Measurements from ENCODE around the gene SLC25A38. TPM values are rescaled to one million over a fixed set of nuclear protein-coding genes. Genes with fewer than 3 reads are reported as not detected.
A peak's percentile ranks its signal among the peaks of the same experiment; 100 is the strongest.

The SLC25A38 gene
- total and polyA plus RNA-seq, 9 of the 15 experiments (the other 6 are each of a cell fraction or from before 2014, with no cell fraction given), result 13.5 to 51.1 (median 30.6) TPM

DNA sequence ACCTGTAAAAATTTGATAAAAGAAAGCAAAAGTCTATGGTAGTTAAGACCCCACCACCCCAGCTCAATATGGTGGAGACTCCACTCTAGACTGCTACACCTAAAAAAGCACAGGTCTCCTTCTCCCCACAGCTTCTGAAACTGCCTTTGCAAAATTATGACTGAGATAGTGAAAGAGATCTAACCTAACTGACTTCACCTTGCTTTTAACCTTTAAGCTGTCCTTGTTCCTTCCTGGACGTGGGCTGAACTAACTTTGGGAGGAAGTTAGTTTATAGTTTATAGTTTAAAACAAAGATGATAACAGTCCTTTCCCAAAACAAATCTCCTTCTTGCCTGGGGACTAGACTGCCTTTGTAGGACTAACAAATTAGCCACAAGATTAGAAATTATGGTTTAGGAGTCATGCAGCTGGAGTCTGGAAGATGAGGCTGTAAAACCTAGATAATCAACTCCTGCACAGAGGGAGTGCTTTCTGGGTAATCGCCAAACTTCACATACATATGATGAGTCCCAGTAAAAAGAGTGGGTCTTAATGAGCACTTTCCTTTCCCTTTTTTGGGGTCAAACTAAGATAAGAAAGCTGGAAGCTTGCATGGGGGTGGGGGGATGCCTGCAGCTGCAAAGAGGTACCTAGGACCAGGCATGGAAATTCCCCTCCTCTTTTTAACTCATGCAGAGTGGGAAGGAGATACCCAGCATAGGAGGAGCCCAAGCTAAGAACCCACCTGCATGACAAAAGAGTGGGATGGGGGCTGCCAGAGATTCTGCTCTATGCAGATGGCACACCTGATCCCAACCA is 36.2 kb upstream of the SLC25A38 start (continued):
- TF ChIP-seq, protein P1, sequence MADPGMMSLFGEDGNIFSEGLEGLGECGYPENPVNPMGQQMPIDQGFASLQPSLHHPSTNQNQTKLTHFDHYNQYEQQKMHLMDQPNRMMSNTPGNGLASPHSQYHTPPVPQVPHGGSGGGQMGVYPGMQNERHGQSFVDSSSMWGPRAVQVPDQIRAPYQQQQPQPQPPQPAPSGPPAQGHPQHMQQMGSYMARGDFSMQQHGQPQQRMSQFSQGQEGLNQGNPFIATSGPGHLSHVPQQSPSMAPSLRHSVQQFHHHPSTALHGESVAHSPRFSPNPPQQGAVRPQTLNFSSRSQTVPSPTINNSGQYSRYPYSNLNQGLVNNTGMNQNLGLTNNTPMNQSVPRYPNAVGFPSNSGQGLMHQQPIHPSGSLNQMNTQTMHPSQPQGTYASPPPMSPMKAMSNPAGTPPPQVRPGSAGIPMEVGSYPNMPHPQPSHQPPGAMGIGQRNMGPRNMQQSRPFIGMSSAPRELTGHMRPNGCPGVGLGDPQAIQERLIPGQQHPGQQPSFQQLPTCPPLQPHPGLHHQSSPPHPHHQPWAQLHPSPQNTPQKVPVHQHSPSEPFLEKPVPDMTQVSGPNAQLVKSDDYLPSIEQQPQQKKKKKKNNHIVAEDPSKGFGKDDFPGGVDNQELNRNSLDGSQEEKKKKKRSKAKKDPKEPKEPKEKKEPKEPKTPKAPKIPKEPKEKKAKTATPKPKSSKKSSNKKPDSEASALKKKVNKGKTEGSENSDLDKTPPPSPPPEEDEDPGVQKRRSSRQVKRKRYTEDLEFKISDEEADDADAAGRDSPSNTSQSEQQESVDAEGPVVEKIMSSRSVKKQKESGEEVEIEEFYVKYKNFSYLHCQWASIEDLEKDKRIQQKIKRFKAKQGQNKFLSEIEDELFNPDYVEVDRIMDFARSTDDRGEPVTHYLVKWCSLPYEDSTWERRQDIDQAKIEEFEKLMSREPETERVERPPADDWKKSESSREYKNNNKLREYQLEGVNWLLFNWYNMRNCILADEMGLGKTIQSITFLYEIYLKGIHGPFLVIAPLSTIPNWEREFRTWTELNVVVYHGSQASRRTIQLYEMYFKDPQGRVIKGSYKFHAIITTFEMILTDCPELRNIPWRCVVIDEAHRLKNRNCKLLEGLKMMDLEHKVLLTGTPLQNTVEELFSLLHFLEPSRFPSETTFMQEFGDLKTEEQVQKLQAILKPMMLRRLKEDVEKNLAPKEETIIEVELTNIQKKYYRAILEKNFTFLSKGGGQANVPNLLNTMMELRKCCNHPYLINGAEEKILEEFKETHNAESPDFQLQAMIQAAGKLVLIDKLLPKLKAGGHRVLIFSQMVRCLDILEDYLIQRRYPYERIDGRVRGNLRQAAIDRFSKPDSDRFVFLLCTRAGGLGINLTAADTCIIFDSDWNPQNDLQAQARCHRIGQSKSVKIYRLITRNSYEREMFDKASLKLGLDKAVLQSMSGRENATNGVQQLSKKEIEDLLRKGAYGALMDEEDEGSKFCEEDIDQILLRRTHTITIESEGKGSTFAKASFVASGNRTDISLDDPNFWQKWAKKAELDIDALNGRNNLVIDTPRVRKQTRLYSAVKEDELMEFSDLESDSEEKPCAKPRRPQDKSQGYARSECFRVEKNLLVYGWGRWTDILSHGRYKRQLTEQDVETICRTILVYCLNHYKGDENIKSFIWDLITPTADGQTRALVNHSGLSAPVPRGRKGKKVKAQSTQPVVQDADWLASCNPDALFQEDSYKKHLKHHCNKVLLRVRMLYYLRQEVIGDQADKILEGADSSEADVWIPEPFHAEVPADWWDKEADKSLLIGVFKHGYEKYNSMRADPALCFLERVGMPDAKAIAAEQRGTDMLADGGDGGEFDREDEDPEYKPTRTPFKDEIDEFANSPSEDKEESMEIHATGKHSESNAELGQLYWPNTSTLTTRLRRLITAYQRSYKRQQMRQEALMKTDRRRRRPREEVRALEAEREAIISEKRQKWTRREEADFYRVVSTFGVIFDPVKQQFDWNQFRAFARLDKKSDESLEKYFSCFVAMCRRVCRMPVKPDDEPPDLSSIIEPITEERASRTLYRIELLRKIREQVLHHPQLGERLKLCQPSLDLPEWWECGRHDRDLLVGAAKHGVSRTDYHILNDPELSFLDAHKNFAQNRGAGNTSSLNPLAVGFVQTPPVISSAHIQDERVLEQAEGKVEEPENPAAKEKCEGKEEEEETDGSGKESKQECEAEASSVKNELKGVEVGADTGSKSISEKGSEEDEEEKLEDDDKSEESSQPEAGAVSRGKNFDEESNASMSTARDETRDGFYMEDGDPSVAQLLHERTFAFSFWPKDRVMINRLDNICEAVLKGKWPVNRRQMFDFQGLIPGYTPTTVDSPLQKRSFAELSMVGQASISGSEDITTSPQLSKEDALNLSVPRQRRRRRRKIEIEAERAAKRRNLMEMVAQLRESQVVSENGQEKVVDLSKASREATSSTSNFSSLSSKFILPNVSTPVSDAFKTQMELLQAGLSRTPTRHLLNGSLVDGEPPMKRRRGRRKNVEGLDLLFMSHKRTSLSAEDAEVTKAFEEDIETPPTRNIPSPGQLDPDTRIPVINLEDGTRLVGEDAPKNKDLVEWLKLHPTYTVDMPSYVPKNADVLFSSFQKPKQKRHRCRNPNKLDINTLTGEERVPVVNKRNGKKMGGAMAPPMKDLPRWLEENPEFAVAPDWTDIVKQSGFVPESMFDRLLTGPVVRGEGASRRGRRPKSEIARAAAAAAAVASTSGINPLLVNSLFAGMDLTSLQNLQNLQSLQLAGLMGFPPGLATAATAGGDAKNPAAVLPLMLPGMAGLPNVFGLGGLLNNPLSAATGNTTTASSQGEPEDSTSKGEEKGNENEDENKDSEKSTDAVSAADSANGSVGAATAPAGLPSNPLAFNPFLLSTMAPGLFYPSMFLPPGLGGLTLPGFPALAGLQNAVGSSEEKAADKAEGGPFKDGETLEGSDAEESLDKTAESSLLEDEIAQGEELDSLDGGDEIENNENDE (IDR thresholded peaks at IDR 0.05; ENCODE audit: low read depth, low read length), result no peak
- TF ChIP-seq RB1 (IDR thresholded peaks at IDR 0.05; ENCODE audit: low read depth) (no peak), FOSL1 (tag; conservative IDR thresholded peaks at IDR 0.05) (peak; percentile 59), LCOR (CRISPR knock-in tag; IDR thresholded peaks at IDR 0.05) (peak; percentile 64; the same call in 1 of the 2 replicates), SMAD4 (CRISPR knock-in tag; conservative IDR thresholded peaks at IDR 0.05) (peak; percentile 92), FOXK1 (CRISPR knock-in tag; IDR thresholded peaks at IDR 0.05; ENCODE audit: borderline replicate concordance) (no peak), SMAD2 (IDR thresholded peaks at IDR 0.05; ENCODE audit: low read depth, low read length) (no peak)
- TF ChIP-seq, protein P2, sequence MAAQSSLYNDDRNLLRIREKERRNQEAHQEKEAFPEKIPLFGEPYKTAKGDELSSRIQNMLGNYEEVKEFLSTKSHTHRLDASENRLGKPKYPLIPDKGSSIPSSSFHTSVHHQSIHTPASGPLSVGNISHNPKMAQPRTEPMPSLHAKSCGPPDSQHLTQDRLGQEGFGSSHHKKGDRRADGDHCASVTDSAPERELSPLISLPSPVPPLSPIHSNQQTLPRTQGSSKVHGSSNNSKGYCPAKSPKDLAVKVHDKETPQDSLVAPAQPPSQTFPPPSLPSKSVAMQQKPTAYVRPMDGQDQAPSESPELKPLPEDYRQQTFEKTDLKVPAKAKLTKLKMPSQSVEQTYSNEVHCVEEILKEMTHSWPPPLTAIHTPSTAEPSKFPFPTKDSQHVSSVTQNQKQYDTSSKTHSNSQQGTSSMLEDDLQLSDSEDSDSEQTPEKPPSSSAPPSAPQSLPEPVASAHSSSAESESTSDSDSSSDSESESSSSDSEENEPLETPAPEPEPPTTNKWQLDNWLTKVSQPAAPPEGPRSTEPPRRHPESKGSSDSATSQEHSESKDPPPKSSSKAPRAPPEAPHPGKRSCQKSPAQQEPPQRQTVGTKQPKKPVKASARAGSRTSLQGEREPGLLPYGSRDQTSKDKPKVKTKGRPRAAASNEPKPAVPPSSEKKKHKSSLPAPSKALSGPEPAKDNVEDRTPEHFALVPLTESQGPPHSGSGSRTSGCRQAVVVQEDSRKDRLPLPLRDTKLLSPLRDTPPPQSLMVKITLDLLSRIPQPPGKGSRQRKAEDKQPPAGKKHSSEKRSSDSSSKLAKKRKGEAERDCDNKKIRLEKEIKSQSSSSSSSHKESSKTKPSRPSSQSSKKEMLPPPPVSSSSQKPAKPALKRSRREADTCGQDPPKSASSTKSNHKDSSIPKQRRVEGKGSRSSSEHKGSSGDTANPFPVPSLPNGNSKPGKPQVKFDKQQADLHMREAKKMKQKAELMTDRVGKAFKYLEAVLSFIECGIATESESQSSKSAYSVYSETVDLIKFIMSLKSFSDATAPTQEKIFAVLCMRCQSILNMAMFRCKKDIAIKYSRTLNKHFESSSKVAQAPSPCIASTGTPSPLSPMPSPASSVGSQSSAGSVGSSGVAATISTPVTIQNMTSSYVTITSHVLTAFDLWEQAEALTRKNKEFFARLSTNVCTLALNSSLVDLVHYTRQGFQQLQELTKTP (IDR thresholded peaks at IDR 0.05; ENCODE audit: low read depth in 1 of 2, partially characterized antibody in 2 of 2), result peak in 1 of 2 experiments; percentile 45

All from K562 (cell line).